Body of pancreas (tissue), 4 donors: ENCODE results near the gene ATG4D. TPM values are rescaled to one million over a fixed set of nuclear protein-coding genes. Genes with fewer than 3 reads are reported as not detected.

ENCODE experiments used
- ATAC-seq: fragments of 150-250 bp; one replicate; pipeline ENCODE4 v1.9.1; 2016
- DNase-seq, 4 donors: peaks; one replicate each; pipeline ENCODE4 v3.0.0-alpha.2; 2019
- H3K27ac ChIP-seq, 4 donors: fragments of 200-600 bp; sonication (generic); 1 replicate in 3 of 4; 2 replicates in 1 of 4; pipeline versions ENCODE4 v1.5.1 to v1.6.1; 2016 to 2019; ENCODE audit warnings: mild to moderate bottlenecking in 1 of 4, mixed read lengths in 1 of 4, moderate library complexity in 1 of 4
- H3K27me3 ChIP-seq, 2 donors: fragments of 200-600 bp; sonication (generic); one replicate each; pipeline ENCODE4 v1.6.0; 2016; ENCODE audit warnings: mild to moderate bottlenecking in 1 of 2
- H3K36me3 ChIP-seq, 2 donors: fragments of 200-600 bp; sonication (generic); replicated peaks in 1 of 2; 2 replicates each; pipeline ENCODE4 v1.5.1; 2016; ENCODE audit warnings: low read depth in 2 of 2; ENCODE audit not compliant: insufficient read depth in 1 of 2
- H3K4me1 ChIP-seq: fragments of 200-600 bp; sonication (generic); one replicate; pipeline ENCODE4 v1.6.0; 2016
- H3K4me3 ChIP-seq, 2 donors: fragments of 200-600 bp; sonication (generic); 1 replicate in 1 of 2; 2 replicates in 1 of 2; pipeline ENCODE4 v1.5.1; 2016 to 2019
- H3K9me3 ChIP-seq, 3 donors: fragments of 200-600 bp; sonication (generic); 1 replicate in 2 of 3; 2 replicates in 1 of 3; pipeline ENCODE4 v1.5.1; 2016
- POLR2A ChIP-seq, 3 donors: fragments of 450-650 bp; IDR thresholded peaks; one replicate each; pipeline ENCODE4 v1.6.1; 2016; ENCODE audit warnings: antibody characterized with exemption in 3 of 3, mild to moderate bottlenecking in 2 of 3
- WGBS, 2 donors: methylation state at CpG; one replicate each; pipeline ENCODE4 v1.1.5; 2017; 5-methylcytosine and 5-hydroxymethylcytosine counted together
- intact Hi-C: fragments of 100-400 bp; cut with DNase I; formaldehyde crosslinking; loops from one replicate; pipeline ENCODE4 v1.15.1; 2023
- microRNA counts, 2 donors: library from miRNA; unstranded; fragments of <30 nt; microRNA quantifications; one replicate each; lab custom pipeline; 2017
- microRNA-seq, 2 donors: library from miRNA; unstranded; fragments of <30 nt; microRNA quantifications; one replicate each; pipeline ENCODE4, GENCODE V29; 2016; ENCODE audit warnings: borderline number of aligned reads in 2 of 2, borderline replicate concordance in 2 of 2
- small RNA-seq: library from RNA; depleted of rRNA; stranded (forward); fragments of <200 nt; gene quantifications from one replicate; pipeline ENCODE3, GENCODE V24; 2016
- total RNA-seq, 2 donors: library from RNA; depleted of rRNA; stranded (reverse); fragments of >200 nt; gene quantifications; one replicate each; pipeline ENCODE4 v1.1.0, GENCODE V29; 2016
- TF ChIP-seq, protein P1 (sequence below), 7 experiments: fragments of 450-650 bp in 4 of 7; fragments of 200-600 bp in 3 of 7; sonication (generic) in 3 of 7; IDR thresholded peaks; one replicate each; pipeline ENCODE4 v1.5.1; 2016 to 2019; ENCODE audit warnings: antibody characterized with exemption in 7 of 7

The ATG4D gene
- total RNA-seq, 2 donors from 2014 or later, result 20.4 to 23.3 TPM

DNA sequence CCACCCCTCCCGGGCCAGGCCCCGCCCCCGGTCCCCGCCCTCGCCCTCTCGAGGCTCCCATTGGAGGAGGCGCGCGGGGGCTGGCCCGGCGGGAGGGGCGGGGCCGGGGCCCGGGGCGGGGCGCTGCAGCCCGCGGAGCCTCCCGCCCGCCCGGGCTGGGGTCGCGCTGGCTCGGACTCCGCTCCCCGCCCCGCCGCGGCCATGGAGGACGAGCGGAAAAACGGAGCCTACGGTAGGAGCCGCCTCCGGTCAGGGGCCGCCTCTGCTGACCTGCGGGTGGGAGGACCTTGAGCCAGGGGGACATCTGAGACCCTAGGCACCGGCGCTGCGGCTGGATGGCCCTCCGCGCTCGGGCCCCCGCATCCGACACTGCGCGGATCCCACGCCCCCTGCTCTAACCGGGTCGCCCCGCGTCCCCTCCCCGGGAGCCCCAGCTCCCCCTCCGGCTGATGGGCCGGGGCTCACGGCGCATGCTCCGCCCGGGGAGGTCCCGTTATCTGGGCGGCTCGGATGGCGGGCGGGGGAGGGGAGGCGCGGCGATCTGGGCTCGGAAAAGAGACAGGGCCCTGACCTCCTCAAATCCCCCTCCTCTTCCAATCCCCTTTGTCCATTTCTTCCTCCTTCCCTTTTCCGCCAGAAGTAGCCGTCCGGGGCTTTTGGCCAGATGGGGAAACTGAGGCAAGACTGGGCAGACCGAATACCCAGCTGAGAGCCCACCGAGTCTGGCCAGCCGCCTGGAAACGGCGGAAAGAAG lies 58.8 kb downstream of the ATG4D start:
- peak overlapping the region; percentile 57 to 93 for H3K4me3 ChIP-seq
- no peaks in the 10 kb centered on the region for H3K27me3 ChIP-seq
- ATAC-seq (peak; percentile 95), DNase-seq (peak; percentile 81 to 88 (median 83))
- intact Hi-C loops, result no loop called here
- TF ChIP-seq, protein P1, sequence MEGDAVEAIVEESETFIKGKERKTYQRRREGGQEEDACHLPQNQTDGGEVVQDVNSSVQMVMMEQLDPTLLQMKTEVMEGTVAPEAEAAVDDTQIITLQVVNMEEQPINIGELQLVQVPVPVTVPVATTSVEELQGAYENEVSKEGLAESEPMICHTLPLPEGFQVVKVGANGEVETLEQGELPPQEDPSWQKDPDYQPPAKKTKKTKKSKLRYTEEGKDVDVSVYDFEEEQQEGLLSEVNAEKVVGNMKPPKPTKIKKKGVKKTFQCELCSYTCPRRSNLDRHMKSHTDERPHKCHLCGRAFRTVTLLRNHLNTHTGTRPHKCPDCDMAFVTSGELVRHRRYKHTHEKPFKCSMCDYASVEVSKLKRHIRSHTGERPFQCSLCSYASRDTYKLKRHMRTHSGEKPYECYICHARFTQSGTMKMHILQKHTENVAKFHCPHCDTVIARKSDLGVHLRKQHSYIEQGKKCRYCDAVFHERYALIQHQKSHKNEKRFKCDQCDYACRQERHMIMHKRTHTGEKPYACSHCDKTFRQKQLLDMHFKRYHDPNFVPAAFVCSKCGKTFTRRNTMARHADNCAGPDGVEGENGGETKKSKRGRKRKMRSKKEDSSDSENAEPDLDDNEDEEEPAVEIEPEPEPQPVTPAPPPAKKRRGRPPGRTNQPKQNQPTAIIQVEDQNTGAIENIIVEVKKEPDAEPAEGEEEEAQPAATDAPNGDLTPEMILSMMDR (IDR thresholded peaks at IDR 0.05), result no peak
- TF ChIP-seq POLR2A (IDR thresholded peaks at IDR 0.05), result peak in 2 of 3 donors; percentile 28 to 55
- WGBS, 2 donors, result 1 to 4% methylated on average over 8 to 50 of the region's 76 CpGs
- no peaks in the 10 kb centered on the region for H3K36me3 ChIP-seq
- peak overlapping the region; percentile 2 to 86 (median 64) for H3K27ac ChIP-seq
- H3K9me3 ChIP-seq, result no peaks in the 10 kb centered on the region
- H3K4me1 ChIP-seq, result peaks cover 27% of the 10 kb centered on the region

MicroRNAs encoded within 50 kb of the gene (microRNA counts, 767-probe panel; counts per million panel counts)
- 0 to 736 counts per million in 2 donors for microRNA hsa-miR-1238 (lab: Ali Mortazavi, UCI)

Small RNA genes lying within 50 kb of the gene (microRNA-seq; reads per million reads assigned to microRNA genes)
- 0 reads per million in 2 donors for gene MIR1238

Small RNA genes lying within 50 kb of the gene (small RNA-seq; reads per million reads assigned to genes)
- gene MIR1238 (not detected), gene RNU7-140P (not detected)

Other genes starting within 250 kb of the ATG4D start
- gene ZGLP1, start 234.1 kb upstream of the ATG4D start, total RNA-seq, result 1 to 10 TPM; 2.3 to 4.6 TPM
- 10 to 100 TPM; 11.2 to 16.8 TPM for gene FDX2, start 227.9 kb upstream of the ATG4D start, total RNA-seq
- gene RAVER1, start 210.4 kb upstream of the ATG4D start, total RNA-seq, result 10 to 100 TPM in 1 of 2 donors, 1 to 10 TPM in 1; 9.9 to 30.7 TPM
- 1 to 10 TPM; 2.1 to 5.9 TPM for gene ICAM3, start 204.3 kb upstream of the ATG4D start, total RNA-seq
- 100 to 1,000 TPM in 1 of 2 donors, 10 to 100 TPM in 1; 72.4 to 168 TPM for gene TYK2, start 163.3 kb upstream of the ATG4D start, total RNA-seq
- gene CDC37, start 140.4 kb upstream of the ATG4D start, total RNA-seq, result 100 to 1,000 TPM in 1 of 2 donors, 10 to 100 TPM in 1; 89.7 to 122 TPM
- 10 to 100 TPM in 1 of 2 donors, 1 to 10 TPM in 1; 8.8 to 17.1 TPM for gene PDE4A, start 123.4 kb upstream of the ATG4D start, total RNA-seq
- 10 to 100 TPM; 30.9 to 37.6 TPM for gene KEAP1, start 40.5 kb upstream of the ATG4D start, total RNA-seq
- gene S1PR5, start 26.5 kb upstream of the ATG4D start, total RNA-seq, result 1 to 10 TPM; 1.0 to 1.6 TPM
- gene KRI1, start 22.1 kb downstream of the ATG4D start, total RNA-seq, result 10 to 100 TPM; 24.1 to 28.8 TPM
- 1 to 10 TPM; 2.6 to 4.9 TPM for gene CDKN2D, start 25.1 kb downstream of the ATG4D start, total RNA-seq
- 10 to 100 TPM; 25.7 to 30.6 TPM for gene AP1M2, start 43.4 kb downstream of the ATG4D start, total RNA-seq
- 10 to 100 TPM; 47.5 to 56.4 TPM for gene SLC44A2, start 81.6 kb downstream of the ATG4D start, total RNA-seq
- 100 to 1,000 TPM in 1 of 2 donors, 10 to 100 TPM in 1; 90.3 to 150 TPM for gene ILF3, start 110.4 kb downstream of the ATG4D start, total RNA-seq
- gene QTRT1, start 157.5 kb downstream of the ATG4D start, total RNA-seq, result 10 to 100 TPM; 71.6 to 89.7 TPM
- gene DNM2, start 174.2 kb downstream of the ATG4D start, total RNA-seq, result 100 to 1,000 TPM in 1 of 2 donors, 10 to 100 TPM in 1; 98.6 to 158 TPM